Natural killer cell (primary cell): ENCODE data around the gene AHR. TPM values are rescaled to one million over a fixed set of nuclear protein-coding genes. Genes with fewer than 3 reads are reported as not detected.
"Not testable (repeated sequence)": the region's sequence is repeated elsewhere in the genome, so short reads cannot be mapped to it uniquely, and the experiment has no call there.

Experiments used
- ATAC-seq, 3 donors: fragments of 150-1000 bp in 2 of 3; fragments of 200-7000 bp in 1 of 3; cut with Tn5 transposase; 1 replicate in 1 of 3; 2 replicates in 2 of 3; pipeline ENCODE4 v1.10.0; 2021; ENCODE audit warnings: mild to moderate bottlenecking in 2 of 3, moderate library complexity in 2 of 3
- DNase-seq, 2 donors: peaks; one replicate each; pipeline versions ENCODE4 v3.0.0 to v3.0.0-alpha.2; 2013 to 2021; ENCODE audit warnings: mixed read lengths in 1 of 2
- H3K27ac ChIP-seq: one replicate; pipeline ENCODE4 v1.5.1; 2013; ENCODE audit warnings: mild to moderate bottlenecking, low read length
- H3K27me3 ChIP-seq: one replicate; pipeline ENCODE4 v1.6.1; 2013; ENCODE audit warnings: low read length; ENCODE audit not compliant: control insufficient read depth, insufficient read depth
- H3K36me3 ChIP-seq: one replicate; pipeline ENCODE4 v1.6.1; 2013; ENCODE audit warnings: low read length; ENCODE audit not compliant: control insufficient read depth, insufficient read depth
- H3K4me1 ChIP-seq: one replicate; pipeline ENCODE4 v1.6.1; 2013; ENCODE audit warnings: low read length; ENCODE audit not compliant: control insufficient read depth, insufficient read depth
- H3K4me3 ChIP-seq: one replicate; pipeline ENCODE4 v1.5.1; 2013; ENCODE audit warnings: low read length
- H3K9me3 ChIP-seq: one replicate; pipeline ENCODE4 v1.6.1; 2013; ENCODE audit warnings: low read length; ENCODE audit not compliant: control insufficient read depth, insufficient read depth
- H3K27ac Mint-ChIP-seq, 2 donors: one replicate each; pipeline ENCODE4 v1.8.0; 2022; ENCODE audit warnings: mild to moderate bottlenecking in 2 of 2, mixed read lengths in 2 of 2, moderate library complexity in 1 of 2
- H3K27me3 Mint-ChIP-seq, 2 donors: one replicate each; pipeline ENCODE4 v1.8.0; 2022; ENCODE audit warnings: low read depth in 2 of 2, mixed read lengths in 2 of 2
- H3K36me3 Mint-ChIP-seq: one replicate; pipeline ENCODE4 v1.8.0; 2022; ENCODE audit warnings: mixed read lengths
- H3K4me1 Mint-ChIP-seq, 2 donors: one replicate each; pipeline ENCODE4 v1.8.0; 2022; ENCODE audit warnings: mixed read lengths in 2 of 2
- H3K4me3 Mint-ChIP-seq: one replicate; pipeline ENCODE4 v1.8.0; 2022; ENCODE audit warnings: mild to moderate bottlenecking, moderate library complexity, mixed read lengths
- H3K9me3 Mint-ChIP-seq, 2 donors: one replicate each; pipeline ENCODE4 v1.8.0; 2022; ENCODE audit warnings: mixed read lengths in 2 of 2
- WGBS: methylation state at CpG from one replicate; pipeline ENCODE4 v1.1.7; 2013; ENCODE audit warnings: missing lambda C conversion rate; ENCODE audit not compliant: insufficient coverage; 5-methylcytosine and 5-hydroxymethylcytosine counted together
- intact Hi-C: fragments of 100-400 bp; cut with micrococcal nuclease; formaldehyde crosslinking; loops from one replicate; pipeline ENCODE4 v1.14.2; 2022
- total RNA-seq, 4 donors: library from RNA; stranded (reverse); fragments of 120-200 nt in 1 of 4; gene quantifications; one replicate each; pipeline versions ENCODE4 v1.2.3 to v1.2.4, GENCODE V29; 2013 to 2022
- TF ChIP-seq, protein P1 (sequence below): fragments of 200-600 bp; IDR thresholded peaks from one replicate; pipeline ENCODE4 v1.8.0; 2022; ENCODE audit warnings: antibody characterized with exemption

AHR gene
- total RNA-seq, 3 donors from 2014 or later (not counting 1 experiment from before 2014, with no cell fraction given) = 20.7 to 54.7 (median 44.9) TPM

DNA sequence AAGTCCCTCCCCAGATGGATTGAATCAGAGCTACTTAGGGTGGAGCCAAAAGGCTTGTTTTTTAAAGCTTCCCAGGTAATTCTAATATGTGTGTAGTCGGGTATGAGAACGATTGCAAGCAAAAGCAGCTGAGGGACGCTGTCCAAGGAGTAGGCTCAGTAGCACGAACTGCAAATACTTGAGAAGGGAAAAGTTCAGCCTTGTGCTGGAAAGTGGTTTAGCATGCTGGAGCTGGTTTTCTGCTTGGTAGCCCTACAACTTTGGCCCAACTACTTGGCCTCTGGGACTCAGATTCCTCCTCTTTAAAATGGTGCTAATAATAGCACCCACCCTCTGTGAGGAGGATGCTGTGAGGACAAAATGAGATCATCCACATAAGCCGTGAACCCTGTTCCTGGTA is 76.2 kb downstream of the AHR start:
- intact Hi-C loops = no loop called here
- Histone ChIP-seq H3K27ac (no peak overlapping the region), H3K4me1 (no peaks in the 10 kb centered on the region), H3K27me3 (no peaks in the 10 kb centered on the region), H3K4me3 (no peak overlapping the region), H3K9me3 (no peaks in the 10 kb centered on the region), H3K36me3 (no peaks in the 10 kb centered on the region)
- Mint-ChIP-seq H3K27me3 (no peaks in the 10 kb centered on the region), H3K36me3 (no peaks in the 10 kb centered on the region), H3K27ac (no peak overlapping the region), H3K4me3 (no peak overlapping the region), H3K9me3 (no peaks in the 10 kb centered on the region), H3K4me1 (no peaks in the 10 kb centered on the region)
- DNase-seq (no peak), ATAC-seq (no peak)
- 93% methylated on average over 5 of the region's 5 CpGs for WGBS
- TF ChIP-seq, protein P1, sequence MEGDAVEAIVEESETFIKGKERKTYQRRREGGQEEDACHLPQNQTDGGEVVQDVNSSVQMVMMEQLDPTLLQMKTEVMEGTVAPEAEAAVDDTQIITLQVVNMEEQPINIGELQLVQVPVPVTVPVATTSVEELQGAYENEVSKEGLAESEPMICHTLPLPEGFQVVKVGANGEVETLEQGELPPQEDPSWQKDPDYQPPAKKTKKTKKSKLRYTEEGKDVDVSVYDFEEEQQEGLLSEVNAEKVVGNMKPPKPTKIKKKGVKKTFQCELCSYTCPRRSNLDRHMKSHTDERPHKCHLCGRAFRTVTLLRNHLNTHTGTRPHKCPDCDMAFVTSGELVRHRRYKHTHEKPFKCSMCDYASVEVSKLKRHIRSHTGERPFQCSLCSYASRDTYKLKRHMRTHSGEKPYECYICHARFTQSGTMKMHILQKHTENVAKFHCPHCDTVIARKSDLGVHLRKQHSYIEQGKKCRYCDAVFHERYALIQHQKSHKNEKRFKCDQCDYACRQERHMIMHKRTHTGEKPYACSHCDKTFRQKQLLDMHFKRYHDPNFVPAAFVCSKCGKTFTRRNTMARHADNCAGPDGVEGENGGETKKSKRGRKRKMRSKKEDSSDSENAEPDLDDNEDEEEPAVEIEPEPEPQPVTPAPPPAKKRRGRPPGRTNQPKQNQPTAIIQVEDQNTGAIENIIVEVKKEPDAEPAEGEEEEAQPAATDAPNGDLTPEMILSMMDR = no peak

DNA sequence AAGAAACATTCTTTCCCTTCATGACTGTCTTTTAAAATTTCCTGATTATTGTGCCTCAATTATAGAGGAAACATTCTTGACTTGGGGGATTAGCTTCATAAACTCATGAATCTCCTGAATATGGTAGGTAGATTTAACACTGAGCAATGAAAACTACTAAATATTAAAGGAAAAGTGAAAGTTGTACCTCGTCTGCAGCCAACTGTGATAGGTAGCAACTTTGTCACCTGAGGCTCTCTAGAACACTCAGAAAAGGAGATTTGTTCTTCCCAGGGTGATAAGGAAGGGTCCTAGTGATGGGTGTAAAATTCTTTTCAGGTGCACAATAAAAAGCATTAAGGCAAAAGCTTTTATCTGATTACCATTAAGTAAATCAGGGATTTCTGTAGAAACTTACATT is 78.1 kb downstream of the AHR start:
- peaks cover 0 to 3% of the 10 kb centered on the region in 2 donors for H3K27me3 Mint-ChIP-seq
- H3K27ac Mint-ChIP-seq = no peak overlapping the region
- H3K4me3 Mint-ChIP-seq = no peak overlapping the region
- WGBS = 69% methylated on average over 1 of the region's 1 CpG
- ATAC-seq (no peak), DNase-seq (no peak)
- no peaks in the 10 kb centered on the region for H3K36me3 Mint-ChIP-seq
- TF ChIP-seq, protein P1 = no peak
- H3K27me3 ChIP-seq = no peaks in the 10 kb centered on the region
- H3K4me1 ChIP-seq = no peaks in the 10 kb centered on the region
- H3K36me3 ChIP-seq = no peaks in the 10 kb centered on the region
- no peaks in the 10 kb centered on the region for H3K4me1 Mint-ChIP-seq
- no peak overlapping the region for H3K27ac ChIP-seq
- no peaks in the 10 kb centered on the region for H3K9me3 ChIP-seq
- no peak overlapping the region for H3K4me3 ChIP-seq
- H3K9me3 Mint-ChIP-seq = no peaks in the 10 kb centered on the region
- intact Hi-C loops = no loop called here

DNA sequence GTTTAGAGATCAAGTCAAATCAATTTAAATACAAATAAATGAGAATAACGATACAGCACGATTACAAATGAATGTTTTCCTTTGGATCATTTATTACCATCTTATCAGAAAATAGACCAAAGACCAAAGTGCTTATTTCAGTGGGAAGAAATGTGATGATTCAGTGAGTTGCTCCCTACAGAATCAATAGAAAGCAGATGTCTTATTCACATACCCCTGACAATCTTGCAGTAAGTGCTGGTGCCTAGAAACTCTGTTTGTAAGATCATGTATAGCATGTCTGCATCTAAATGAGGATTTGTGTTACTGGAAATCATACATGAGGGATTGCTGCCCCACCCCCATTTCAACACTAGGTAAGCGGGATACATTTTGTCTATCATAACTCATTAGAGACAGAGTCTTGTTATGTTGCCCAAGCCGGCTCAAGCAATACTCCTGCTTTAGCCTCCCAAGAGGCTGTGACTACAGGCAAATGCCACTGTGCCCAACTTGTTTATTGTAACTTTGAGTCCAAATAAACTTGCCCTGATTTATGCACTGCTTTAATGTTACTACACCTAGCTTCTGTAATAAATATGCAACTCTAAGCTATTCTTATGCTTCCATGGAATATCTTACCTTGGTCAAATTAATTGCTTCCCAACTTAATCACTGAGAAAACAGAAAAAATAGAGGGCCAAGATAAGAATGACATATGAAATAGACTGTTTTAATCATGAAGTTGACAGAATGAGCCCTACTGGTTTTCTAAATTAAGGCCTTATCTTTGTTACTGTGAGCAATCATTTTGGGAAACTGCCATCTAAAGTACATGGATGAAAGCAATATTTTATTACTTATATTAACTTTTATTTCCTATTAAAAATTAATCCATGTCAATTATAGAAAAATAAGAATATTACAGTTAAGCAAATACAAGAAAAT is 82.5 kb downstream of the AHR start:
- no peak overlapping the region for H3K4me3 ChIP-seq
- no peak overlapping the region for H3K27ac Mint-ChIP-seq
- 96% methylated on average over 2 of the region's 4 CpGs for WGBS
- no peaks in the 10 kb centered on the region for H3K9me3 Mint-ChIP-seq
- no peaks in the 10 kb centered on the region for H3K9me3 ChIP-seq
- H3K36me3 Mint-ChIP-seq = no peaks in the 10 kb centered on the region
- intact Hi-C loops = no loop called here
- no peaks in the 10 kb centered on the region for H3K27me3 ChIP-seq
- H3K4me1 Mint-ChIP-seq = no peaks in the 10 kb centered on the region
- DNase-seq (no peak), ATAC-seq (no peak)
- peaks cover 0 to 3% of the 10 kb centered on the region in 2 donors for H3K27me3 Mint-ChIP-seq
- H3K4me1 ChIP-seq = no peaks in the 10 kb centered on the region
- H3K4me3 Mint-ChIP-seq = no peak overlapping the region
- no peak overlapping the region for H3K27ac ChIP-seq
- H3K36me3 ChIP-seq = no peaks in the 10 kb centered on the region
- TF ChIP-seq, protein P1 = no peak

DNA sequence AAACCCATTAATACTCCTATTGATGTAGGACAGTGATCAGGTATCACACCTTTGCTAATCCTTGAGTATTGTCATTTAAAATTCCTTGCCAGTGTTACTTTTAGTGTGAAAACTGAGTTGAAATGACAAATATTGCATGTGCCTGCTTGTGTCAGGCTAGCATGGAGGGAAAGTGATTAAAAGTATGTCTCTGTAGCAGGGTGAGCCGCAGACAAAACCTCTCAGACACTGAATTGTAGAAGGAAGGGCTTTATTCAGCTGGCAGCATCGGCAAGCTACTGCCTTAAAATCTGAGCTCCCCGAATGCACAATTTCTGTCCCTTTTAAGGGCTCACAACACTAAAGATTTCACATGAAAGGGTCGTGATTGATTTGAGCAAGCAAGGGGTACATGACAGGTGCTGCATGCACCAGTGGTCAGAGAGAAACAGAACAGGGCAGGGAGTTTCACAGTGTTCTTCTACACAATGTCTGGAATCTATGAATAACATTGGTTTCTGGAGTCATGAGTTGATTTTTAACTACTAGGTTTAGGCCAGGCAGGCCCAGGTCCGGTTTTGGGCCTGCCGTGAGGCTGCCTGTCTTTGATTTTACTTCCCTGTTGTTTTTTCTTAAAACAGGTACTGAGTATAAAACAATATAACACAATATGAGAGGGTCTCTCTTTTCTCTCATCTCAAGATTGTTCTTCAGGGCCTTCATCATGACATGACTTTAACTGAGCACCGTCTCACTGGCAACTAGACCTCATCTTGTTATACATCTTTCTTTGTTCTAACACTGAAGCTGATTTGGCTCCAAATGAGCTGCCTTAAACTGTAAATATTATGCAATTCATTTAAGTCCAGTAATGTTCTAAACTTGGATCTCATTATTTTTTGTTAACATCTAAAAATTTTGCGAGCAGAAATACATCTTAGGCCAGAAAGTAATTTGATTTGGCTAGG is 84.2 kb downstream of the AHR start:
- H3K36me3 Mint-ChIP-seq, H3K9me3 Mint-ChIP-seq, H3K27me3 ChIP-seq, H3K4me3 Mint-ChIP-seq, H3K27ac Mint-ChIP-seq, H3K27me3 Mint-ChIP-seq, intact Hi-C loops, H3K4me1 ChIP-seq, H3K27ac ChIP-seq, H3K4me1 Mint-ChIP-seq, H3K4me3 ChIP-seq, ATAC-seq, H3K9me3 ChIP-seq, DNase-seq, H3K36me3 ChIP-seq: not testable (repeated sequence)
- WGBS = 88% methylated on average over 5 of the region's 8 CpGs
